Kidney epithelial cell (primary cell): Measurements from ENCODE around the gene KCNIP1. TPM values are rescaled to one million over a fixed set of nuclear protein-coding genes. Genes with fewer than 3 reads are reported as not detected.

Source experiments
- DNase-seq: peaks from one replicate; pipeline ENCODE4 v3.0.0-alpha.2; 2010; ENCODE audit warnings: low read depth
- H3K27me3 ChIP-seq: 2 replicates; pipeline ENCODE4 v1.6.0; 2011; ENCODE audit warnings: low read length; ENCODE audit not compliant: control insufficient read depth, insufficient read depth
- H3K36me3 ChIP-seq: 2 replicates; pipeline ENCODE4 v1.5.1; 2011; ENCODE audit warnings: low read length; ENCODE audit not compliant: control insufficient read depth, insufficient read depth
- H3K4me3 ChIP-seq: 2 replicates; pipeline ENCODE4 v1.5.1; 2011; ENCODE audit warnings: low read depth, mild to moderate bottlenecking, control low read depth, low read length
- CTCF ChIP-seq: IDR thresholded peaks from 2 replicates; pipeline ENCODE4 v1.5.1; 2011; ENCODE audit warnings: mild to moderate bottlenecking, moderate library complexity, low read length, control low read depth, inconsistent platforms; ENCODE audit not compliant: insufficient read depth, poor library complexity, severe bottlenecking
- total RNA-seq: library from RNA; depleted of rRNA; stranded (reverse); fragments of >200 nt; gene quantifications from 2 replicates; pipeline ENCODE4 v1.2.3, GENCODE V29; 2015

Gene KCNIP1
- total RNA-seq, 1 donor from 2014 or later, result 3.4 TPM

DNA sequence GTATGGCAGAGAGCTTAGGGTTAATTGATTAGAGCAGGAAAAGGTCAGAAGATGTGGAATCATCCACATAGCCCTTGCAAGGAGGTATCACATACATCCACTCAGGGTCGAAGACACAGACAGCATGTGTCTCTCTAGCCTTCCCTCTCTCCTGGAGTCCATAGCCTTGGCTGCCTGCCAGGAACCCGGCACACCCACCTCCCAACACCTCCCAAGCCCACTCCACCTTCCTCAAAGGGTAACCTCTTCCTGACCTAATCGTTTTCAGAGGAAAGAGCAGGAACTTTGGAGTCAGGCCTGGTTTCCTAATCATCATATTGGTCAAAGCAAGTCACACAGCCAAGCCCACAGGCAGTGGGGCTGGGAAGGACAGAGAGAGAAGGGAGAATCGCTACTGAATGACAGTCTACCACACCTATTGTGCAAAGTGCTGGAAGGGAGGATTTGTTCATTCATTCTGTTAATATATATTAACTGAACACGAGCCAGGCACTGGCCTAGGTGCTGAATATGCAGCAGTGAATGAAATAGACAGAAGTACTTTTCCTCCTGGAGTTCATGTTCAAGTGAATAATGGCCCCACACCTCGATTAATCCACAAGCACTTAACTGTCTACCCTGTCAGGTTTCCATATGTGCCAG is 107.8 kb downstream of the KCNIP1 start:
- no peak overlapping the region for H3K4me3 ChIP-seq
- no peak for TF ChIP-seq CTCF
- H3K36me3 ChIP-seq, result no peaks in the 10 kb centered on the region
- H3K27me3 ChIP-seq, result no peaks in the 10 kb centered on the region
- no peak for DNase-seq

GRCh38 chr5:170612256-170612678 is 108.4 kb downstream of the KCNIP1 start:
- no peaks in the 10 kb centered on the region for H3K27me3 ChIP-seq
- no peak for DNase-seq
- H3K4me3 ChIP-seq, result no peak overlapping the region
- H3K36me3 ChIP-seq, result no peaks in the 10 kb centered on the region
- TF ChIP-seq CTCF, result no peak

- Histone ChIP-seq H3K4me3 (no peak overlapping the region), H3K36me3 (no peaks in the 10 kb centered on the region), H3K27me3 (no peaks in the 10 kb centered on the region)
- no peak for TF ChIP-seq CTCF
- DNase-seq, result no peak
These were observed 110.3 kb downstream of the KCNIP1 start for GRCh38 chr5:170614065-170614490.

DNA sequence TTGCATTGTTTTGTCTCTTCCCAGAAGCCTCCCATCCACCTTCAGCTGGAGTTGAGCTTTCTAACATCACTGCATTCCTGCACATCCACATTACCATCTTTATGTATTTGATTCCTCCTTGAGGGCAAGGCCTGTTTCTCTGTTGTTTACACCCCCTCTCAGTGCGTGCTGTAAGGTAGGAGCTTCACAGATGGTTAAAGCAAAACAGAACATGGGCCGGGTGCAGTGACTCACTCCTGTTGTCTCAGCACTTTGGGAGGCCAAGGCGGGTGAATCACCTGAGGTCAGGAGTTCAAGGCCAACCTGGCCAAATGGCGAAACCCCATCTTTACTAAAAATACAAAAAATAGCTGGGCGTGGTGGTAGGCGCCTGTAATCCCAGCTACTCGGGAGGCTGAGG is 110.9 kb downstream of the KCNIP1 start:
- DNase-seq, result no peak
- no peak for TF ChIP-seq CTCF

GRCh38 chr5:170617533-170618490 is 114.0 kb downstream of the KCNIP1 start:
- TF ChIP-seq CTCF, result no peak
- Histone ChIP-seq H3K4me3 (no peak overlapping the region), H3K27me3 (no peaks in the 10 kb centered on the region), H3K36me3 (no peaks in the 10 kb centered on the region)
- DNase-seq, result no peak

More for the DNA sequence above, 110.9 kb downstream of the KCNIP1 start:
- Histone ChIP-seq H3K4me3 (no peak overlapping the region), H3K36me3 (no peaks in the 10 kb centered on the region), H3K27me3 (no peaks in the 10 kb centered on the region)
